HG03095 (cell line): ENCODE results near the gene MYO16.

Source experiments
- ATAC-seq: cut with Tn5 transposase; IDR thresholded peaks from one replicate; pipeline ENCODE4 v1.9.1; 2021; ENCODE audit warnings: moderate library complexity; ENCODE audit not compliant: unreplicated experiment

Gene MYO16

DNA sequence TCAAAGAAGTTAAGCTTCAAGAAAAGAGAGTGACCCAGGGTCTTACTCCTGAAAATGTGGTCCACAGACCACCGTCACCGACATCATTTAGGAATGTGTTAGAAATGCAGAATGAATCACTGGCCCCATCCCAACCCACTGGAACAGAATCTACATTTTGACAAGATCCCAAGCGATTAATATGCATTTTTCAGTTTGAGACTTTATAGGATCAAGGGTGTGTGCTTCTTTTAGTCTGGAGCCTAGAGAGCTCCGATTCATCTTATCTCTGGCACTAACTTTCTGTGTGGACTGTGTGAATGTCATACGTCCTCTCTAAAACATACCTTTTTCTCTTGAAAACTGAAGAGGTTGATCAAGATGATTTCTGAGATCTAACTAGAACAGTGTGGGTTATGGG lies 484.8 kb downstream of the MYO16 start:
- ATAC-seq = no peak

DNA sequence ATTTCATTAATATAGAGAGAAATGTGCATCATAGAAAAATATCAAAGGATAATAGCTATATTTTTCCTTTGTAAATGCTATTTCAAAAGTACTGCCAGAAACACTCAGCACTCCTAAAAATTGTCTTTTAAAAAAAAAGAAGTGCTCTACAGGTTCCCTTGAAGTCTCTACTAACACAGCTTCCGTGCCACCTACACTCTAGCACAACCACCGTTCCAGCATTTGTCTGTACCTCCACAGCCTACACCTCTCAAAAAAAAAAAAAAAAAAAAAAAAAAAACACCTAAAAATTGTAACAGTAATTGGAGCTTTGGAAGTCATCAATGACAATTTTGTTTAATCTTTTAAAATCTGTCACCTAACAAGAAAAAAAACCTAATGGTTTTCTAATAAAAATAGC lies 485.6 kb downstream of the MYO16 start:
- no peak for ATAC-seq

DNA sequence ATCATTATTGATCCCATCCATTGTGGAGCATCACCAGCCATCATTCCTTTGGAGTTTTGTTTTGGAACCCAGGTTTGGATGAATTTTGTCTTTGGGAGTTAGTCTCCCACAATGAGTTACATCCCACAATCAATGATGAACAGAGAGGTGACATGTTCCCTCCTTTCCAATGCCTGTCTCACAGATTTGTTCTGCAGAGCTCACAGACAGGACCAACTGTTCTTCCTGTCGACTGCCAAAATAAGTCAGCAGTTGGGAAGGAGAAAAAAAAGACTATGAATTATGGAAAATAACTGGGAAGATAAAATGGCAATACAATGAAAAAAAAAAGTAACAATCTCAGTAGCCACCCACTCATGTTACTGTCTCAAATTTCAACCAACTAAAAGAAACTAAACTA lies 489.1 kb downstream of the MYO16 start:
- no peak for ATAC-seq

DNA sequence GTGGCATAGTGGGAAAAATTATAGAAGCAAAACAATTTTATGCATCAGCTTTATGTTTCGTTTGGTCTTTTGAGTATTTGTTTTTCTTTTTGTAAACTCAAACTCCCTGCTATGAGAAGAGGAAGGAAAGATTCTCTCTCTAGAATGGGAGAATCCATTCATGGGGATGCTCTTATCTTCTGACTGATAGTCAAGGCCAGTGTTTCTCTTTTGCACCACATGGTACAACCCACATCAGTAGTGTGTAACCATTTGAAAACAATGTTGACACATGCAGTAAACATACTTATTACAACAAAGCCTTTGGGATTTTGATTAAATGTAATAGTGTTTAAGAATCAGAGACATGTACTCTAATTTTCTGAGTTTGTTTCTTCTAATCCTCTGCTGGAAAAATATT lies 490.5 kb downstream of the MYO16 start:
- no peak for ATAC-seq

DNA sequence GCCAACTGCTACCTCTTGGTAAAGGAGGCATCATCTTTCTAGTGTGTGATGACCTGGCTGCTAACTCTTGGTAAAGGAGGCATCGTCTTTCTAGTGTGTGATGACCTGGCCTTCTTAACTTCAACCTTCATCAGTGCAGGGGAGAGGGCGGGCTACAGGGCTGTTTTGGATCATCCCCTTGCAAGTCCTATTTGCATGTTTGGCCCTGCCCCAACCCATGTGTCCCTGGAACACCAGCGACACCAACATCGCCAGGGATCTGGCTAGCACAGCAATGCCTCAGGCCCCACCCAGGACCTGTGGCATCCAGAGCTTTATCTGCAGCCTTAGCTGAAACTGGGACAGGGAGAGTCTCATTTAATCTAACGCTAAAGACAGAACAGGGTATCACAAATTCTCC lies 492.4 kb downstream of the MYO16 start:
- no peak for ATAC-seq

DNA sequence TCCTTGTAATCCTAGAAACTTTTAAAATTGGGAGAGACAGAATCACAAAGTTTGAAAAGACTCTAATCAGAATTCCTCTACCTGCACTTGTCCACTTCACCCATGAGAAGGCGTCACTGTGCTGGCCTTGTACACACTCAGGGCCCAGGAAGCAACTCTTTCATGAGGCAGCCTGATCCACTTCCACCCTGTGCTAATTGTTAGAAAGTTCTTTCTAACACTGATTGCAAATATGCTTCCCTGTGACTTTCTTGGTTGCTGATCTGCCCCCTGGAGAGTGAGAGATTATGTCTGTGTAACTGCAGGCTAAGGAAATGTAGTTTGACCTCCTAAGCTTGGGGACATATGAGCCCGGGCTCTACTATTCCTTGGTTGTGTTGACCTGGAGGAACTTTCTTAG lies 494.6 kb downstream of the MYO16 start:
- no peak for ATAC-seq

DNA sequence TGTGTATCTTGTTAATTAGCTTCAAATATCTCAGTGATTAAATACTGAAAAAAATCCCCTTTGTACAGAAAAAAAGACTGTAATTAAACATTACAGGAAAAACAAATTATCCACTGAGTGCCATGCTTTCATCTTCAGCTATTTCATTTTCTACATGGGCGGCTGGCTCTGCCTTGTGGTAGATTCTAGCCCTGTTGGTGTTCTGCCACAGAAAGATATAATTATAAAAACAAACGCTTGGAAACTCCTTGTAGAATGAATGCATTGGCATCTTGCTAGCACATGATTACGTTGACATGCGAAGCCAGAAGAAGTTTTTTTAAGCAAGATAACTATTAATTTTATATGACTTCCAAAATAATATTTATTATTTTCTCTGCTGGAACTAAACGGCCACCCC lies 496.8 kb downstream of the MYO16 start:
- no peak for ATAC-seq

DNA sequence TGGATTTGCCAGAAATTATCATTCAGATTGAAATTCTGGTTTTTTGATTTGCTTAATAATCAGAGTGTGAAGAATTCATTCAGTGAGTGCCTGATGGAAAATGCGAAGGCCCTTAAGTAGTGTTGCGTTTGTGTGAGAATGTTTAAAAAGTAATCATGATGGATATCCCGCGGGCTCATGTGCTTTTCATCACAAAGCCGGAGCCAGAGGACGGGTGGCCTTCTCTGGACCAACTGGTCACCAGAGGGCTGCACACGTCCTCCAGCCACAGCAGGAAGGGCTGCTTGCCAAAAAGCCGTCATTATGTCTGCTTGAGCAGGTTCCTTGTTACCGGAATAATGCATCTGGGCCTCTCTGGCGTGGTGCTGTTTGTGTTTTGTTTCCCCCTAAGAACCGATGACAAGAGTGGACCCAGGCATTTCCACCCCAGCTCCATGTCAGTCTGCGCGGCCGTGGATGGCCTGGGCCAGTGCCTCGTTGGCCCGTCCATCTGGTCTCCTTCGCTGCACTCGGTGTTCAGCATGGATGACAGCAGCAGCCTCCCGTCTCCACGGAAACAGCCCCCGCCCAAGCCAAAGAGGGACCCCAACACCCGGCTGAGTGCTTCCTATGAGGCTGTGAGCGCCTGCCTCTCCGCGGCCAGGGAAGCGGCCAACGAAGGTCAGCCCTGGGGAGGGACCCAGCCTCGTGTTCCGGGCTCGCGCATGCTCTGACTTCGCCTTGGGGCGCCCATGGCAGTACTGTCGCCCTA lies 497.7 kb downstream of the MYO16 start:
- ATAC-seq = no peak

DNA sequence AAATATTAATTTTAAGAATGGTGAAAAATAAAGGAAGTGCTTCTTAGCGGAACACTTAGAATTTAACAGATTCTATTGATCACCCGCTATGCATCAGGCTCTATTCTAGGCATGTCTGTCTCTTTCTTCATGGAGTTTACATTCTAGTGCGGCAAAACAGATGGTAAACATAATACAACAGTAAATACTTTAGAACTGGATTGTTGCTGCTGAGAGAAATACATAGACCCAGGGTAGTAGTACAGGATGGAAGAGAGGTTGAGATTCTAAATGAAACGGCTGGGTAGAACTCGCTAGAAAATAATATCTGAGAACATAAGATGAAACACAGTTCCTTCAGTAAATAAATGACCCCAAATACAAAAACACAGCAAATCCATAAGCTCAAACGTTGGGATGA lies 498.7 kb downstream of the MYO16 start:
- no peak for ATAC-seq

DNA sequence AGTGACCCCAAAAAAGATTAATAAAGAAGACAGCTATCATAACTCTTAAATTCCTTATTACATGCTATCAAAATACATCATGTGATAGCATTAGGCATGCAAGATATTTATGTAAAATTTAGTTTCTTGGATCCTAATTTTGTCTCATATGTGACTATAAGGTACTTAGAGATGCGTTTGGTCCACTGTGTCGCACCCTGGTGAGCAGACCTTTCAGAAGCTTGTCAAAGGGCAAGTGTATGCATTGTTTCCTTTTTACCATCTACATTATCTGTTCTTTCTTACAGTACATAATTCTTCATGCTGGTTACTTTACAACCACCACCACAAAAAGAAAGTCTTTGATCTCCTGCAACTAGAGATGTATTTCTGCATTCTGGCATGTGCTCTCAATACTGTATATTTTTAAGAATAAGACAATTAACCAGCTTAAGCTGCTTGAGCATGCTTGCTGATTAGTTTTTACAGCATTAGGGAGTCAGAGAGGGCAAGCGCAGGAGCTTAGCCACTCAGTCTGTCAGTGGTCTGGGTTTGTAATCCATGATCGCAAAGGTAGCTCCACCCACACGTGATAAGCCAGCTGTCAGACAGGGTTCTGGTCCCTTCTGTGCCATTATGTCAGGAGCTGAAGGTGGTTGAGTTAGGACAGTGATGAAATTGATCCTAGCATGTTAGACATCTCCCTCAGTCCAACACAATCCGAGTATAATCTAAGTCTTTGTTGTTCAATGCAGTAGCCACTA lies 500.9 kb downstream of the MYO16 start:
- ATAC-seq = no peak

DNA sequence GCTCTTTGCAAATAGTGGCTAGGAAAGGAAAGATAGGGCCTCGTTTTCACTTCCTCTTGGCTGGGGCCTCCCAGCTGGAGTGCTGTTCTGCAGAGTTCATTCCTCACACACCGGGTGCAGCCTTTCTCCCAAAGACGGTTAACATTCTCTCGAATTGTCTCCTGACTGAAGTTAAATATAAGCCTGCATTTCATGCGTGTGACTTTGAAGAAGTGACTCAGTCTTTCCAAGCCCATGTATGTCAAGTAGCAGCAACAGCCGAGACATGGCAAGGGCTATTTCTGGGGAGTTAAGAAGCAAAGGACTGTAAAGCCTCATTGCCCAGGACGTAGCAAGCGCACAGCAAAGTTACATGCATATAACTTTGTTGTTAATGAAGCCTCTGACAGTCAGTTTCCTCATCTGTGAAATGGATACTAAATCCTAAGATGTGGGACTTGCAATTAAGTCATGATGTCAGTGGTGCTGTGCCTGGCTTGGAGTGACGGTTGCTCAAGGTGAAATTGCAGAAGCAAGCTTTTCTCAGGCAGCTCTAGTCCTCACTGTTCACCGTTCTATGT lies 502.4 kb downstream of the MYO16 start:
- ATAC-seq = peak; percentile 87

DNA sequence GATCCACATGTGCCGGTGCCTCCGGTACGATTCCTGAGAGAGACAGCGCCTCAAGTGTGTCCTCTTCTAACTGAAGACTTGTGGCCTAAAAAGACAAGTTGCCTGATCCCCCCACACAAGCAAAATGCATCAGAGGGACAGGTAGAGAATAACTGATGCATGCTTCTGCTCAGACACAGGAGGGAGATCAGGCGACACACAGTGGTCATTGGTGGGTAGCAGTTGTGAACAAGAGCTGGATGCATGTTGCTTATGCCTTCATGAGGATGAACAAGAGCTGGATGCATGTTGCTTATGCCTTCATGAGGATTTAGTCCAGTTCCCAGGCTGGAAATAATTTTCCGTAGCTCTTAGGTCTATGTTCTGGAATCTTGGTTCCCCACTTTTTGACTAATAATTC lies 505.6 kb downstream of the MYO16 start:
- no peak for ATAC-seq

DNA sequence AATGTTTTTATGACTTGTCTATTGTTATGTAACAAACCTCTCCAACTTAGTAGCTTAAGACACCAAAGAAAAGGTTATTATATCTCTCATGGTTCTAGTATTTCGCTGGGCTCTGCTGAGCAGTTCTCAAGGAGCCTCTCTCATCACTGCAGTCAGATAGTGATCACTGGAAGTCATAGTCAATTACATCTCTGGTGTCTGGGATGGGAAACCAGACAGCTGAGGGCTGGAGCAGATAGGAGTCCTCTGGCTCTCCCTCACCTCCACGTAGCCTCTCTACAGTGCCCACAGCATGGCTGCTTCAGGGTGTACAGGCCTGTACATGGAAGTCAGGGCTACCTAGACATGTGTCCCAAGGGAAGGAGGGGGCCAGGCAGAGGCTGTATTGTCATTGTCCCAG lies 507.5 kb downstream of the MYO16 start:
- ATAC-seq = no peak

DNA sequence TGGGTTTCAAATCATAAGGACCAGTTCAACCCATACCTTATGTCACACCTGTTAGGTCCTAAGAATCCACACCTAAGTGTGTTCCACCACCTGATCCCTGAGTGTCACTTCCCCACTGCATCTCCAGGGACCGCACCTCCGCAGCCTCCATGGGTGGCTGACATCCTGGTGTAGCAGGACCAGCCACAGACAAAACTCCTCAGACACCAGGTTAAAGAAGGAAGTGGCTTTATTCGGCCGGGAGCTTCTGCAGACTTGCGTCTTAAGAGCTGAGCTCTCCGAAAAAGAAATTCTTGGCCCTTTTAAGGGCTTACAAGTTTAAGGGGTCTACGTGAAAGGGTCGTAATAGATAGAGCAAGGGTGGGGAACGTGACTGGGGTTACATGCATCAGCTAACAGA lies 509.9 kb downstream of the MYO16 start:
- ATAC-seq = no peak

DNA sequence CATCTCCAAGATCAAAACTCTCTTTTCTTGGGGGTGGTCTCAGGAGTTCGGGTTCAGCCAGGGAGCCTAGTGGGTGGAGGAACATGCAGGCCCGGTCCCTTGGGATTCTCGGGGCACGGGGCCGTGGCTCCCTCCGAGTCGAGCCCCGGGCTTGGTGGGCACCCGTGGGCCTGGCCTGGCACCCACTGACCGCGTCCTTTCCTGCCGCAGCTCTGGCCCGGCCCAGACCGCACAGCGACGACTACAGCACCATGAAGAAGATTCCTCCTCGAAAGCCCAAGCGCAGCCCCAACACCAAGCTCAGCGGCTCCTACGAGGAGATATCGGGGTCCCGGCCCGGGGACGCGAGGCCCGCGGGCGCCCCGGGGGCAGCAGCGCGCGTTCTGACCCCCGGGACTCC lies 510.6 kb downstream of the MYO16 start:
- no peak for ATAC-seq

DNA sequence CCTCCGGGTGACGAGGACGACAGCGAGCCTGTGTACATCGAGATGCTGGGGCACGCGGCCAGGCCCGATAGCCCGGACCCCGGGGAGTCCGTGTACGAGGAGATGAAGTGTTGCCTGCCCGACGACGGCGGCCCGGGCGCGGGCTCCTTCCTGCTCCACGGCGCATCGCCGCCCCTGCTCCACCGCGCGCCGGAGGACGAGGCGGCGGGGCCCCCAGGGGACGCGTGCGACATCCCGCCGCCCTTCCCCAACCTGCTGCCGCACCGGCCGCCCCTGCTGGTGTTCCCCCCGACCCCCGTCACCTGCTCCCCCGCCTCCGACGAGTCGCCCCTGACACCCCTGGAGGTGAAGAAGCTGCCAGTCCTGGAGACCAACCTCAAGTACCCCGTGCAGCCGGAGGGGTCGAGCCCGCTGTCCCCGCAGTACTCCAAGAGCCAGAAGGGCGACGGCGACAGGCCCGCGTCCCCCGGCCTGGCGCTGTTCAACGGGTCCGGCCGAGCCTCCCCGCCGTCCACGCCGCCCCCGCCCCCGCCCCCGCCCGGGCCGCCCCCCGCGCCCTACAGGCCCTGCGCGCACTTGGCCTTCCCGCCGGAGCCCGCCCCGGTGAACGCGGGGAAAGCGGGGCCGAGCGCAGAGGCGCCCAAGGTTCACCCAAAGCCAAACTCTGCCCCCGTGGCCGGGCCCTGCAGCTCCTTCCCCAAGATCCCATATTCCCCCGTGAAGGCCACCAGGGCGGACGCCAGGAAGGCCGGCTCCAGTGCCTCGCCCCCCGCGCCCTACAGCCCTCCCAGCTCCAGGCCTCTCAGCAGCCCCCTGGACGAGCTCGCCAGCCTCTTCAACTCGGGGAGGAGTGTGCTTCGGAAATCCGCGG lies 511.3 kb downstream of the MYO16 start:
- no peak for ATAC-seq

DNA sequence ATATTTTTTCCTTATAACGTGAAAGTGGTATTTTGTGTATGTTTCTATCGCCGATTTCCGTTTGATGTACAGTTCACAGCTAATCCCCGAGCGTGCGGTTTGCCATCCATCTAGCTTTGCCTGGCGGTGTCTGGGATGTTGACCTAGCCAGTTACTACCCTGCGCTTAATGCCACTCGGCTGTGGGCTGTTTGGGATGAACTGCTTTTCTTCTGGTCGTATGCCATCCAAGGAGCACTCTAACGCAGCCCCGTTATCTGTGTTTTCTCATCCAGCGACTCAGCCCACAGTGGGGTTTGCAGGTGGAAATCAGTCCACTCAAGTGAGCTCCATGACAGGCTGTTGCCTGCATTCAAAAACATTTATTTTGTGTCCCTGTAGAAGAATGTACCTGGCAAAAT lies 512.3 kb downstream of the MYO16 start:
- ATAC-seq = no peak

DNA sequence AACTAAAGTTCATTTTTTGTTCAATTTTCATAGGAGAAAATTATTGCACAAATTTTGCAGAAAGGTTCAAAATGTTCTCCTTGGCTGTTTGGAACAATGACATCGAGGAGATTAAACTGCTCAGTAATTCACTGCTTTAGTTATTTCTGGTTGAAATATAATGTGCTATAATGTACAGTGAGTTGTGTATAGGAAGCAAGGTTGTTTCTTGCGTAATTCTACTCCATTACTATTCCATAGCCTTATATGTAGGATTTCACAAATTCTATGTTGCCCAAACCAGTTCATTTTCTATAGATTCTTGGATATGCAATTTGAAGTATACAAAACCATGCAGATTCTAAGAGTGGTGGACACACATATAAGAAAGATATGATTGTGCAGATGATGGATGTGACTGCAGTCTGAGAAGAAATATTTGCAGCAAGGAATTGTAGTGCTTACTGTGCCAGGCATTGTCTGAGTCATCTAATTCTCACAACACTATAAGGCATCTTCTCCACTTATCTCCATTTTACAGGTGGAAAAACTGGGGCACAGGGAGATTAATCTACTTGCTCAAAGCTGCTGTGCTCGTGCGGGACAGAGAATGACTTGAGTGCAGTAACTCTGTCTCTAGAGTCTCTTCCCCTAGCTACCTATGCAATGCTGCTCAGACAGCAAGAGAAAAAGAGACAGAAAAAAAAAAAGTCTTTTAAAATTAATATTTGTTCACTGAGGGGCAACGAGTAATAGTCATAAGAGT lies 515.5 kb downstream of the MYO16 start:
- ATAC-seq = no peak

DNA sequence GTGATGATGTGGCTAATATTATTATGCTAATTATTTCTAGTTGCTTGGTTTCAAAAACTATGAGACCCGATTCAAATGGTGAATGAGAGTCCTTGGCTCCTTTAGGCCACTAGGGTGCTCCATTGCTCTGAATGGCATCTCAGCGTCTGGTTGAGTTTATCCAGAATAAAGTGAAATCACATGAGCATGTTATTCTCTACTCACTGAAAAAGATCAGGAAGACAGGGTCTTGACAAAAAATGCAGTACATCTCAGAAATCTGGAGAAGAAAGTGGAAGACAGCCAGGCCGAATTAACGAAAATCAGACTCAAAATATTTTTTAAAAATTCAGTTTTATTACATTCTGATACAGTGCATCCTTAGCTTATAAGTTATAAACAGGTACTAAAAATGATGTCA lies 516.2 kb downstream of the MYO16 start:
- ATAC-seq = peak; percentile 91

DNA sequence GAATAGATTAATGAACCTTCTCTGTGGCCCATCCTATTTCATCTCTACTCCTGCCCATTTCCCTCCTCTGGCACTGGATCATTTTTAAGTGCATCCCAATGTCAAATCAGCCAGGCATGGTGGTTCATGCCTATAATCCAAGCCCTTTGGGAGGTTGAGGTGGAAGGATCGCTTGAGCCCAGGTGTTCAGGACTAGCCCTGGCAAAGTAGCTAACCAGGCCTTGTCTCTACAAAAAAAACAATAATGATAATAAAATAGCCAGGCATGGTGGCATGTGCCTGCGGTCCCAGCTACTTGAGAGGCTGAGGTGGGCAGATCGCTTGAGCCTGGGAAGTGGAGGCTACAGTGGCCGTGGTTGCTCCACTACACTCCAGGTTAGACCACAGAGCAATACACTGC lies 517.0 kb downstream of the MYO16 start:
- ATAC-seq = no peak
